Activated T-helper 2 cell treated with anti-CD3 and anti-CD28 coated beads, Interferon-gamma antibody, Interleukin-2, Interleukin-4, amounts not matched to agents 10 μg/mL and 5 μg/mL and 100 μg/mL, durations not matched to agents 14 hours and 24 hours and 36 hours (primary cell): Measurements from ENCODE around the gene RPL9. TPM values are rescaled to one million over a fixed set of nuclear protein-coding genes. Genes with fewer than 3 reads are reported as not detected.
"Not testable (repeated sequence)": the region's sequence is repeated elsewhere in the genome, so short reads cannot be mapped to it uniquely, and the experiment has no call there.

Experiments
- DNase-seq: peaks from one replicate; pipeline ENCODE4 v3.0.0; 2021; ENCODE audit warnings: low spot score
- H3K27ac Mint-ChIP-seq: one replicate; pipeline ENCODE4 v1.8.0; 2021; ENCODE audit warnings: mixed read lengths
- H3K27me3 Mint-ChIP-seq: one replicate; pipeline ENCODE4 v1.8.0; 2021; ENCODE audit warnings: low read depth, mixed read lengths
- H3K36me3 Mint-ChIP-seq: one replicate; pipeline ENCODE4 v1.8.0; 2021; ENCODE audit warnings: low read depth, mixed read lengths
- H3K4me1 Mint-ChIP-seq: one replicate; pipeline ENCODE4 v1.8.0; 2021; ENCODE audit warnings: low read depth, mixed read lengths
- H3K4me3 Mint-ChIP-seq: one replicate; pipeline ENCODE4 v1.8.0; 2021; ENCODE audit warnings: low read depth, mild to moderate bottlenecking, moderate library complexity, mixed read lengths
- H3K9me3 Mint-ChIP-seq: one replicate; pipeline ENCODE4 v1.8.0; 2021; ENCODE audit warnings: mixed read lengths
- intact Hi-C: fragments of 100-400 bp; cut with micrococcal nuclease; formaldehyde crosslinking; loops from one replicate; pipeline ENCODE4 v1.15.1; 2023
- total RNA-seq: library from RNA; stranded (reverse); gene quantifications from 2 replicates; pipeline ENCODE4 v1.2.3, GENCODE V29; 2022

The RPL9 gene
- total RNA-seq, result 1,761 and 1,779 TPM in 2 replicates

DNA sequence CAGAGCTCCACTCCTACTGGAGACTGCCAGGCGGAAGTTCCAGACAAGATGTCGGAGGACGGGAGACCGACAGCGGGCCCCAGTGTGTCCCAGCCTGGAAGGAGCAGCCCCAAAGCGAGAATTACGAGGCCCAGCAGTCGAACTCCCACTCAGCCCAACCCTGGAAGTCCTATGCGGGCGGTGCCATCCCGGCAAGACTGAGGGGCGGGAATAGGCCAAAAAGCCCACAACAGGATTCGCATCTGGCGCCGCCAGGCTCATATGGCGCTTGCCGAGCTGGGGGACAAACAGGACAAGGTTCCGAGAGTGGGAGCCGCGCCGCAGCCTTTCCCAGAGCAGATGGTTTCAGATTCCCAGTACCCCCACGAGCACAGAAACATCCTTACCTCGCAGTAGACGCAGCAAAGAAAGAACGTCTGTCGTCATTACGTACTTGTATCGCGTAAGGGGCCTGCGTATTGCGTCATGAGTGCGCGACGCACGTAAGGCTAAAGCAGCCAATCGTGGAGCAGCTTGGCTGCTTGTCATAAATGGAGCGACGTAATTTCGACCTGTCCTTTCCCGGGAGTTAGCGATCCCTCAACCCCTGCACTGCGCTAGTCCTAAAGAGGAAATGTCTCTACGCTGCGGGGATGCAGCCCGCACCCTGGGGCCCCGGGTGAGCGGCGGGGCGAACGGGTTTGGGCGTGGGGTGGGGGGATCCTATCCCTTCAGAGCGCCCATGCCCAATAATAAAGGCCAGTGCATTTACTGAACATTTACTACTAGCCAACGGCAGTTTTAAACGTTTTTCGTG lies at the start of gene RPL9, which contains the start of gene LIAS:
Gene RPL9, minus strand, starts transcription at position 418 of the 796 bp plus-strand sequence. CDS start 483 bp downstream, outside the sequence.
Gene LIAS, plus strand, starts transcription at position 552 of the 796 bp plus-strand sequence. Its CDS starts 62 bp downstream, at position 614.
- peak; percentile 93 for DNase-seq
- no peaks in the 10 kb centered on the region for H3K9me3 Mint-ChIP-seq
- H3K27me3 Mint-ChIP-seq, result no peaks in the 10 kb centered on the region
- H3K36me3 Mint-ChIP-seq, result peaks cover 61% of the 10 kb centered on the region
- H3K4me3 Mint-ChIP-seq, result peak within 1 kb of the TSS; percentile 95
- intact Hi-C loops, result loop anchor here (1.0 to 5.0 kb wide), 6 partner anchors 69 to 744 kb away; partner anchors contain the start of genes PDS5A, UGDH and WDR19
- peak within 1 kb of the TSS; percentile 98 for H3K27ac Mint-ChIP-seq
- H3K4me1 Mint-ChIP-seq, result peaks cover 23% of the 10 kb centered on the region

GRCh38 chr4:39505581-39505980 lies 46.9 kb upstream of the RPL9 start:
- H3K9me3 Mint-ChIP-seq, result no peaks in the 10 kb centered on the region
- H3K27me3 Mint-ChIP-seq, result no peaks in the 10 kb centered on the region
- H3K27ac Mint-ChIP-seq, result no peak overlapping the region
- no peak for DNase-seq
- intact Hi-C loops, result no loop called here
- H3K36me3 Mint-ChIP-seq, result peaks cover 45% of the 10 kb centered on the region
- no peak overlapping the region for H3K4me3 Mint-ChIP-seq
- no peaks in the 10 kb centered on the region for H3K4me1 Mint-ChIP-seq

GRCh38 chr4:39504538-39504937 lies 45.8 kb upstream of the RPL9 start:
- intact Hi-C loops, result no loop called here
- H3K36me3 Mint-ChIP-seq, result peaks cover 43% of the 10 kb centered on the region
- H3K4me3 Mint-ChIP-seq, result no peak overlapping the region
- no peak for DNase-seq
- no peaks in the 10 kb centered on the region for H3K27me3 Mint-ChIP-seq
- H3K4me1 Mint-ChIP-seq, result no peaks in the 10 kb centered on the region
- H3K27ac Mint-ChIP-seq, result no peak overlapping the region
- H3K9me3 Mint-ChIP-seq, result no peaks in the 10 kb centered on the region

DNA sequence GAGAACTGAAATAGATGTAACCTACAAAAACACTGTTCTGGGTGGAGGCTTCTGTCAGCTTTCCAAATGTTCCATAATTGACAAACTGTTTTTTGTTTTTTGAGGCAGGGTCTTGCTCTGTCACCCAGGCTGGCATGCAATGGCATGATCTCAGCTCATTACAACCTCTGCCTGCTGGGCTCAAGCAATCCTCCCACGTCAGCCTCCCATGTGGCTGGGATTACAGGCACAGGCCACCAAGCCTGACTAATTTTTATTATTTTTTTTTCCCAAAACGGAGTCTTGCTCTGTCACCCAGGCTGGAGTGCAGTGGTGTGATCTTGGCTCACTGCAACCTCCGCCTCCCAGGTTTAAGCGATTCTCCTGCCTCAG lies 43.9 kb upstream of the RPL9 start:
- H3K4me3 Mint-ChIP-seq, H3K27ac Mint-ChIP-seq, DNase-seq, H3K4me1 Mint-ChIP-seq, H3K9me3 Mint-ChIP-seq, H3K27me3 Mint-ChIP-seq, intact Hi-C loops: not testable (repeated sequence)
- H3K36me3 Mint-ChIP-seq, result peaks cover 51% of the 10 kb centered on the region

- Mint-ChIP-seq H3K27me3 (no peaks in the 10 kb centered on the region), H3K36me3 (peaks cover 53% of the 10 kb centered on the region), H3K27ac (no peak overlapping the region), H3K4me1 (no peaks in the 10 kb centered on the region), H3K9me3 (no peaks in the 10 kb centered on the region), H3K4me3 (no peak overlapping the region)
- DNase-seq, result no peak
- intact Hi-C loops, result no loop called here
Measured at GRCh38 chr4:39502019-39502663, 43.4 kb upstream of the RPL9 start.

- no peaks in the 10 kb centered on the region for H3K9me3 Mint-ChIP-seq
- no peak overlapping the region for H3K4me3 Mint-ChIP-seq
- intact Hi-C loops, result no loop called here
- peaks cover 31% of the 10 kb centered on the region for H3K36me3 Mint-ChIP-seq
- no peaks in the 10 kb centered on the region for H3K27me3 Mint-ChIP-seq
- H3K27ac Mint-ChIP-seq, result no peak overlapping the region
- DNase-seq, result no peak
- H3K4me1 Mint-ChIP-seq, result no peaks in the 10 kb centered on the region
Measured at GRCh38 chr4:39498727-39499020, 40.0 kb upstream of the RPL9 start.

DNA sequence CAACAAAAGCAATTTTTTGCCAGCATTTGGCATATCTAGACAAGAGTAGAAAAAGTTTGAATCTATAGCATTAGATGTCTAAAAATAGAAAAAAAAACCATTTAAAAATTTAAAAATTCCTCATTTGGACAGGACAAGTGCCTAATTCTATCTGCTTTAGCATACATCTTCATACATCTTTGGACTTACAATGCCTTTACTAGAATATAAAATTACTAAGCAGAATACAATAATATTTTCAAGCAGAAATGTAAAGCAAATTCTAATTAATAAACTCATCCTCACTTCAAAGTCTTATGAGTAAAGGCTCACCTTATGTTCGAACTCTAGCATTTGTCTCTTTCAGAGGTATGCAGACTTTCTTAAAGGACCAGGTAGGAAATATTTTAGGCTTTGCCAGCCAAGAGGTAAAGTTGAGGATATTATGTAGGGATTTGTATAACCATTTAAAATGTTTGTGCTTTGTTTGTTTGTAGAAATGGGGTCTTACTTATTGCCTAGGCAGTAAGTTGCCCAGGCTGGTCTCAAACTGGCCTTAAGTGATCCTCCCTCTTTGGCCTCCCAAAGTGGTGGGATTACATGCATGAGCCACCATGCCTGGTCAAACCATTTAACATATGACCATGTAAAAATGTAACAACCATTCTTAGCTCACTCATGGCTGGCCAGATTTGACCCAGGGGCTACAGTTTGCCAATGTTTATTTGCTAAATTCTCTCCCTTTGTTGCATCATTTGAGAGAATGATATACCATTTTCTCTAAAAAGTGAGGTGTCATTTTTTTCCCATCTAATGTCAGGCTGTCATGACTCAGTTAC lies 39.4 kb upstream of the RPL9 start:
- Mint-ChIP-seq H3K27me3 (no peaks in the 10 kb centered on the region), H3K9me3 (no peaks in the 10 kb centered on the region)

DNA sequence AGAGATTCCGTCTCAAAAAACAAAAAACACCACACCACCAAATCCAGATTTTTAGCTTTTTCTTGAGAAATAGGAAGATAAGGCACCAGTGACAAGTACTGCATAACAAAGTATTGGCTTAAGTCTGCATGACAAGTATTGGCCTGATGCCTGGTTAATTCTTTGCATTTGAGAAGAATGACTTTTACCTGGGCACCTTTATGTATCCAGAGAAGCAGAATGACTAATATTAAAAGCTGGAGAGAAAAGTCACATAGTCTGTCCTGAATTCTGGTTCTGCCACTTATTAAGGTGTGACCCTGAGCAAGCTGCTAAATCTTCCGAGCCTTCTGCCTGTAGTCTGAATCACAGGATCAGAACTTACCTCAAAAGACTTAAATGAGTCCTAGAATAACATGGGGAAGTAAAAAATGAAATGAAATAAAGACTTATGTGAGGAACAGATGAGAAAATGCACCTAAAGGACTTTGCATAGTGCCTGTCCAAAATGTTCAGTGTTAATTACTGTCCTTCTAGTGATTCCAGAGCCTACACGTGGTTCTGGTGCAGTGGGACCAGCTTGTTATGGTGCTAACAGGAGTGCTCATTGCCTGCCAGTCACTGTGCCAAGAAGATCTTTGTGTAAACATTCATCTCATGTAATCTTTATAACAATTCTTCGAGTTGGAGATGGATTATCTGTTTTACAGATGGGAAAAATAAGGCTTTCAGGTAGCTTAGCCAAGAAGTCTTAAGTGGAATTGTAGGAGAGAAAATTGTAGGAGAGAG lies 36.9 kb upstream of the RPL9 start:
- Mint-ChIP-seq H3K27me3 (no peaks in the 10 kb centered on the region), H3K9me3 (no peaks in the 10 kb centered on the region), H3K4me1 (no peaks in the 10 kb centered on the region), H3K4me3 (no peak overlapping the region), H3K36me3 (peaks cover 16% of the 10 kb centered on the region), H3K27ac (no peak overlapping the region)
- intact Hi-C loops, result no loop called here
- no peak for DNase-seq

More for the DNA sequence above, 39.4 kb upstream of the RPL9 start:
- H3K27ac Mint-ChIP-seq, result no peak overlapping the region
- H3K4me3 Mint-ChIP-seq, result no peak overlapping the region
- intact Hi-C loops, result no loop called here
- no peak for DNase-seq
- peaks cover 25% of the 10 kb centered on the region for H3K36me3 Mint-ChIP-seq
- H3K4me1 Mint-ChIP-seq, result no peaks in the 10 kb centered on the region

GRCh38 chr4:39494354-39494753 lies 35.6 kb upstream of the RPL9 start:
- Mint-ChIP-seq H3K4me1 (no peaks in the 10 kb centered on the region), H3K9me3 (no peaks in the 10 kb centered on the region), H3K4me3 (no peak overlapping the region), H3K27ac (no peak overlapping the region), H3K27me3 (no peaks in the 10 kb centered on the region), H3K36me3 (peaks cover 11% of the 10 kb centered on the region)
- DNase-seq, result no peak
- intact Hi-C loops, result no loop called here

GRCh38 chr4:39490322-39490721 lies 31.6 kb upstream of the RPL9 start:
- no peak for DNase-seq
- Mint-ChIP-seq H3K4me3 (no peak overlapping the region), H3K4me1 (no peaks in the 10 kb centered on the region), H3K36me3 (no peaks in the 10 kb centered on the region), H3K9me3 (no peaks in the 10 kb centered on the region), H3K27ac (no peak overlapping the region), H3K27me3 (peaks cover 2% of the 10 kb centered on the region)
- intact Hi-C loops, result no loop called here

DNA sequence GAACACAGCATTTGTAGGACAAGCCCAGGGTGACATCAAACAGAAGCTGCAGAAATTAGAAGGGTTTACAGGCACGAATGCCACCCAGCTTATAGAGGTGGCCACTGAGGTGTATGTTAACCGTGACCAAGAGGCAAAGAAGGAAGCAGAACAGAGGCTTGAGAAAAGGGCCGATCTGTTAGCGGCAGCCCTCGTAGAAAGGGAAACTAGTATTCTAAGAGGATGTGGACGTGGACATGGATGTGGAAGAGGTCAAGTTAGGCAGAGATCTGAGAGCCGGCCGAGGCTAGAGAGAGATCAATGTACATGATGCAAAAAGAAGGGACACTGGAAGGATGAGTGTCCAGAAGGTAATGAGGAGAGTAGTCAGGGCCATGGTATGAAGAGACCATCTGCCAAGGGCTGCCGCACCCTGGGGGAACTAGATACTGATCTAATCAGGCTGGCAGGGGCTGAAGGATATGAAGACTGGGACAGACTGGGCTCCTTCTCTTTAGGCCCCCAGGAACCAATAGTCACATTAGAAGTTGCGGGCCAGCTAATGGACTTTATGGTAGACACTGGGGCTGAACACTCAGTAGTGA lies 27.6 kb upstream of the RPL9 start:
- Mint-ChIP-seq H3K36me3 (no peaks in the 10 kb centered on the region), H3K27me3 (peaks cover 2% of the 10 kb centered on the region), H3K4me1 (no peaks in the 10 kb centered on the region), H3K4me3 (no peak overlapping the region), H3K27ac (no peak overlapping the region), H3K9me3 (no peaks in the 10 kb centered on the region)
- no peak for DNase-seq
- intact Hi-C loops, result no loop called here
